Stimulated activated CD4-positive, alpha-beta T cell treated with anti-CD3 and anti-CD28 coated beads, Interleukin-1b, Interleukin-23, amount 100 ng/mL, for 24 hours (primary cell): ENCODE results near the gene SMAD9.

Experiments used
- DNase-seq, 4 experiments: peaks; one replicate each; pipeline ENCODE4 v3.0.0-alpha.2; 2020; ENCODE audit warnings: low read depth in 4 of 4, low spot score in 1 of 4

SMAD9 gene

GRCh38 chr13:36818804-36819738 is 101.0 kb downstream of the SMAD9 start, which contains the start of gene RFXAP:
TSS of gene RFXAP (plus strand) at chr13:36819222. CDS start at chr13:36819358, 136 bp downstream.
- peak; percentile 84 to 88 (median 87) for DNase-seq

DNA sequence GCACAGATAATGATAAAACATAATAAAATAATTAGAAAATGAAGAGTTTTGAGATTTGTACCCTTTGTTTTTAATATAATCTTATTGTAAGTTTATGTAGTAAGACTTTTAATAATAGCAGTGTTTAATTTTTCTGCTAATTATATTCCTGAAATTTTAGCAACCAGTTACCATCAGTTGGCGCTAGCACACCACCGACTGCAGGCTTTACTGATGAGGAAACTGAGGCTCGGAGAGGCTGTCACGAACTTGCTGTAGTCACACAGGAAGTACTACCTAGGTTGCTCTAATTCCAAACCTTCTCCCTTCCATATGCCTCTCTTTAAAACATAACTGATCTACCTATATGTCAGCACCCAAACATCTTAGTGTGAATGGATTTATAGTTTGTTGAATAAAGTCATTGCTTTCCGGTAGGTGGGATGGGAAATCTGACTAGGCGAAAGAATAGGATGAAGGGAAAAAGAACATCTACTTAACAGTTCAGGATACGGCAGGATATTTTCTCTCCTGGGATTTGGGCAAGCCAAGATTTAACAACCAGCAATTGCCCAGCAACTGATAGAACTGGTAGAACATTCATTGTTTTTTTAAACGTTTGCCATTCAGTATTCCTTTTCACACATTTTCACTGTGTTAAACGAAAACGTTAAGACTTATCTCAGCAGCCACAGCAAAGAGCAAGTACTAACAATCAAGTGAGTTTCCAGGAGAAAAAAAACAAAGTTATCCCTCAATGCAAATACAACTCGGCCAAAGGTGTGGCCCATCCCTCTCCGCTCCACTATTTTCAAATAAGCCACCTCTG is 101.8 kb downstream of the SMAD9 start:
- no peak for DNase-seq

DNA sequence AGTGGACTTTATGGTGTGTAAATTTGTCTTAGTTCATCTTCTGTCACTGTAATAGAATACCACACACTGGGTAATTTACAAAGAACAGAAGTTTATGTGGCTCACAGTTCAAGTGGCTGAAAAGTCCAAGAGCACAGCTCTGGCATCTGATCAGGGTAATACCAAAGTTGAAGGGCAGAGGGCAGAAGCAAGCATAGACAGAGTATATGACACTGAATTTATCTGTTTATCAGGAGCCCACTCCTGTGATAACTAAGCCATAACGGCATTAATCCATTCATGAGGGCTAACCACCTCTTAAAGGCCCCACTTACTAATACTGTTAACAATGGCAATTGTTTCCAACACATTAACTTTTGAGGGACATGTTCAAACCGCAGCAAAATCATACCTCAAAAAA is 105.0 kb downstream of the SMAD9 start:
- DNase-seq, result no peak

DNA sequence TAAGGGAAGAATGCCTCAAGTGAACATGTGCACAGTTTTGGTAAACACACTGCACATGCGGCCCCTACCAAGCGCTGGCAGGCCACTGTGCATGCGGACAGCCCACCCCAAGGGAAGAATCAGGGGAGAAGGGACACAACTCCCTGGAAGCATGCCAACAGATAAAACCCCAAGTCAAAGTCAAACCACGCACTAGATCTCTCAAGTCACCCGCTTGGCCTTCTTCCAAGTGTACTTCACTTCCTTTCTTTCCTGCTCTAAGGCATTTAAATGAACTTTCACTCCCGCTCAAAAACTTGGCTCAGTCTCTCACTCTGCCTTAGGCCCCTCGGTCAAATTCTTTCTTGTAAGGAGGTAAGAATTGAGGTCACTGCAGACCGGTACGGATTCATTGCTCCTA is 105.6 kb downstream of the SMAD9 start:
- DNase-seq, result no peak

DNA sequence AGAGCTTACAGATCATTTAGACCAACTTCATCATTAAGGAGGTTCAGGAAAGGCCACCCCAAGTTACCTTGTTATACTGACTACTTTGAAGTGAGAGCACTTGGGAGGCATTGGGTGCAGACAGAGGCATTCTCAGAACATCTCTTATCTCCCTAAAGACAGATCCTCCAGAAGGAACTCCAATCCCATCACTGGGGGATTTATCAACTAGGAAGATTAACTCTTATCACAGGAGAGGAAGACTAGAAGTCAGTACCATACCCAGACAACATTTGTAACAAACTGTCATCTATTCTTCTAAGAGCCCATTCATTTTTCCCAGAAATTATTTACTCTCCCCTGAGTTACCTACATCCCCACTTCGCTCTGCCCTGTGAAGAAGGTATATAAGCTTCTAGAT is 106.8 kb downstream of the SMAD9 start:
- DNase-seq, result no peak

GRCh38 chr13:36807616-36808015 is 112.4 kb downstream of the SMAD9 start:
- no peak for DNase-seq

- DNase-seq, result no peak
These were observed 113.9 kb downstream of the SMAD9 start for GRCh38 chr13:36806102-36806501.

GRCh38 chr13:36804588-36804987 is 115.5 kb downstream of the SMAD9 start:
- DNase-seq, result no peak

DNA sequence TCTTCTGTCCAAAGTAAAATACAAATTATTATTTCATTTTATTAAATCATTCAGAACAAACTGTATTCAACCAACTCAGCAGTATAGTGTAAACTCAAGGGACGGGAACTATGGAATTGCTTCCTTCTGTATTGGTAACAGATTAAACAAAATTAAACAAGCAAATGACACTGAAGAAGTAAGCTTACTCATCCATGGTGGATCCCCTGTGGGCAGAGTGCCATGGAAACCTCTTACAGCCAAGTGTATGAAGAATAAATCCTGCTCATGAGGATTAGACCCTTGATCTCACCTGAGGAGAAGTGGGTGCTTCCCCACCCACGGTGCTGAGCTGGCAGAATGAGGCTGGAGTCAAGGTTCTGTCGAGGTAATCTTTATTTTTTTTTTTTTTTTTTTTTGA is 119.0 kb downstream of the SMAD9 start:
- no peak for DNase-seq

GRCh38 chr13:36796052-36796451 is 124.0 kb downstream of the SMAD9 start:
- no peak for DNase-seq

GRCh38 chr13:36795463-36795862 is 124.6 kb downstream of the SMAD9 start:
- no peak for DNase-seq
